ENCODE results near the gene PKD2.

DNA sequence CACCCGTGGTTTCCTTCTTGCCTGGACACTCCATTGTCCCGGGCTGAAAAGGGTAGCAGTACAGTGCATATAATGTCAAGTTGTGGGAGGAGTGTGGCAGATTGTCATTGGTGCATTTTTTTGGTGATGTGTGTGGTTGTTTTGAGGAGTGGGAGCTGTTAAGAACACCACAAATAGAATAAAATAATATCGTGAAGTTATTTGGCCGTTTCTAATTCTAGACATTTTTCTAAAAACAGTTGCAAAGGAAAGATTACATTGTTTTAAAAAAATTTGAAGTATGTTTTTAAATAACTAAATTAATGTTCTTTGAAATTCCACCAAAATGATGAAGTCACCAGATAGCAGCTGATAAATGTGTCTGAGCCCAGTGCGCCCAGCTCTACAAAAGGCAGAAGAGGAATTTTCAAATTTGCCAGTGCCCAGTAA is 1.3 kb downstream of the PKD2 start:
- TF ChIP-seq POLR2A (IDR thresholded peaks at IDR 0.05): no peak
- no peak for TF ChIP-seq CTCF (IDR thresholded peaks at IDR 0.05)
- TF ChIP-seq EP300 (IDR thresholded peaks at IDR 0.05): no peak

All from sigmoid colon (tissue), 4 donors.